GM18951 (cell line): ENCODE data around the gene BMPR1B.
"Not testable (repeated sequence)": the region's sequence is repeated elsewhere in the genome, so short reads cannot be mapped to it uniquely, and the experiment has no call there.

Experiments
- POLR2A ChIP-seq: IDR thresholded peaks from 4 replicates; pipeline ENCODE4 v1.6.1; 2011; ENCODE audit warnings: mild to moderate bottlenecking; ENCODE audit not compliant: insufficient read length, insufficient read depth; ENCODE audit errors: extremely low read depth
- in situ Hi-C: fragments of 300-500 bp; cut with MboI; formaldehyde crosslinking; loops from one replicate; pipeline ENCODE4 v1.12.0; 2022; ENCODE audit warnings: low sequenced_read_pairs, mixed read lengths, inconsistent platforms; ENCODE audit not compliant: unreplicated experiment

Gene BMPR1B

DNA sequence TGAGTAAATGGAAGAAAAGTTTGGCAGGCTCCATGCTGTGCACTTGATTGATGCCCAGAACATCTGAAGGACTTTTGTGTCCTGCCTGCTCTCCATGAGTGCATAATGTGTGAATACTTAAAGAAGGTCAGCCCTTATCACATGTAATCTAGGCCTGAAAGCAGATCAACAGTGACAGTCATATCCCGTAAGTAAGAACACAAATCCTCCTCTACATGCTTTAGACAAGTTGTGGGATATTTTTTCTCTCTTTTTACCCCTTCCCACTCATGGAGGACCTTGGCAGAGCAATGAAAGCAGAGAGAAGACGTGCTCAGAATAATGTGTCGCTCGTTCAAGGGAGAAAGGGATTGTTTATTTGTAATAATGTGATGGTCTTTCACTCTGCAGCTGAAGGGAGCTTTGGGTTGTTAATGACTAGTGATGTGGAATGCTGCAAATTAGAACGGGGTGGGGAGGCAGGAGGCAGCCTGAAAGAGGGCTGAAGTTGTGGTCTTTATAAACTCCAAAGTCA, 286.6 kb downstream of the BMPR1B start:
- TF ChIP-seq POLR2A, result no peak
- in situ Hi-C loops, result no loop called here

DNA sequence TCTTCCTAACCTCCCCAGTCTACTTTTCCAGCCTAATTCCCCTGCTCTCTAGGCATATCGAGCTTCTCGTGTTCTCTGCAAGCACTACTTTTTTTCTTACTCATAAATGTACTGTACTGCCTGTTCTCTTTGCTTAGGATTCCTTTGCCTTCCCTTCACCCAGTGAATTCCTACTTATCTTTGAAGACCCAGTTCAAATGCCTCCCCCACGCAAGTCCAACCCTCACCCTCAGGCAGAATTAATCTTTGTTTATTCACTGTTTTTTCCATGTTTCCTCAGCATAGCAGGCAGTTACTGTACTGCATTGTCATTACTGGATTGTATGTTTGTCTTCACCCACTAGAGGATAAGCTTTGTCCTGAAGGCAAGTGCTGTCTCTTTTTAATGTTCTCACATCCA, 287.7 kb downstream of the BMPR1B start:
- in situ Hi-C loops, result no loop called here
- no peak for TF ChIP-seq POLR2A

DNA sequence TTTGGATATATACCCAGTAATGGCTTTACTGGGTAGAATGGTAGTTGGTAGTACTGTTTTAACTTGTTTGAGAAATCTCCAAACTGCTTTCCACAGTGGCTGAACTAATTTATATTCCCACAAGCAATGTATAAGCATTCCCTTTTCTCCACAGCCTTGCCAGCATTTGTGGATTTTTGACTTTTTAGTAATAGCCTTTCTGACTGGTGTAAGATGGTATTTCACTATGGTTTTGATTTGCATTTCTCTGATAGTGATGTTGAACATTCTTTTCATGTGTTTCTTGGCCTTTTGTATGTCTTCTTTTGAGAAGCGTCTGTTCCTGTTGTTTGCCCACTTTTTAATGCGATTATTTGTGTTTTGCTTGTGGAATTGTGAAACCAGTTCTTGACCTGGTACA, 290.5 kb downstream of the BMPR1B start:
- no peak for TF ChIP-seq POLR2A
- in situ Hi-C loops, result no loop called here

DNA sequence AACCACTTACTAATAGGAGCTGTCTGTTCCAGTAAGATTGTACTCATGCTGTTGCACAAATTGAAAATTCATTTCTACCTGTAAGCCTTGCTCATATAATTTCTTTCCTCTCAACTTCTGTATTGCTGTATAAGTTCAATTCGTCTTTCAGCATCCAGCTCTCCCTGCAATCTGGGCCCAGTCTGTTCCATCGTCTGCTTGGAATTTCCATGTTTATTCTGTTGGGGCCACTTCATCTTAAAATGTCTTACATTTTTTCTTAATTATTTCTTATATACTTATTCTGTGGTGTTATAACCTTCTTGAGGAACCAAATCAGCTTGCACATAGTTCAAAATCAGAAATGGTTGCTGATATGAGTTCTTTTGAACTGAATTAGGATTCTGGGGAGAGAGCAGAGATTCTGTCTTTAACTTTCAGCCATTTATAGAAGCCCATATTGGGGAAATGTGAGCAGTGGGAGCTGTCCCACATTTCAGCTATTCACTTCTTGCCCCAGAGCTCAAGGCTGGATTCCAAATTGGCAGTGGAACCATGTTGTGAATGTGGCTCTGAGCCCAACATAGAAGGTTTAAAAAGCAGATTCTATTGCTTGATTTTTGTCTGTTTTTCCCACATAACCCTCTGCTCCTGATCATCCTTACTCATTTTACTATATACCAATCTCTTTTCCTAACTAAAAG, 291.9 kb downstream of the BMPR1B start:
- TF ChIP-seq POLR2A, result no peak
- in situ Hi-C loops, result no loop called here

DNA sequence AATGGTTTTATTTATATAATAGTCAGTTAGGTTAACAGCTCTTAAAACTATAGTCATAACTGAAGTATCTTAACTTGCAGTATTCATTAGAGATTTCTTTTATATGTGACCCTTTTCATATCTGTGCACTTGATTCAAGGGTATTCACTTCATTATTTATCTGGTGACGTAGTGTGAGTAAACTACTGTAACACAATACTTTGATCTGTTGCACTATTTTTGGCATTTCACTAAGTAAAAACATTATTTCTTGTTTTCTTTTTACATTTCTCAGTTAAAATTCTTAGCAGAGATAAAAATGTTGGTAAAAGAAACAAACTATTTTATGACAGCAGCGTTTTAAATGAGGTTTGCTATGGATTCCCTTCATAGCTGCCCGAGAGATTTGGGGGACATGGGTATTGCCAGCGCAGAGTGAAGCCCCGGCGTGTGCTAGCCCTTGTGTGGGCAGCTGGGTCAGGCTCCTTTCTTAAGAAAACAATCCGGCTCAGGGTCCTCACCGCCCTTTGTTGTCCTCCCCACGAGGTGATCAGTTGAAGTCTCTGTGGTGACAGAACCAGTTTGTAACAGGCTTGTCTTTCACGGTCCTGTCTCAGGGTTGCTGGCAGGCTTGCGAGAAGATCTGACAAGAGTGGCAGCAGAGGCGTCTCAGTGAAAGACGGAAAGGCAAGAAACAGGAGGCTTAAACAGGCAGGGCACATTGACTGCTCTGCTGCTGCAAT, 293.4 kb downstream of the BMPR1B start:
- in situ Hi-C loops, result no loop called here
- TF ChIP-seq POLR2A, result no peak

DNA sequence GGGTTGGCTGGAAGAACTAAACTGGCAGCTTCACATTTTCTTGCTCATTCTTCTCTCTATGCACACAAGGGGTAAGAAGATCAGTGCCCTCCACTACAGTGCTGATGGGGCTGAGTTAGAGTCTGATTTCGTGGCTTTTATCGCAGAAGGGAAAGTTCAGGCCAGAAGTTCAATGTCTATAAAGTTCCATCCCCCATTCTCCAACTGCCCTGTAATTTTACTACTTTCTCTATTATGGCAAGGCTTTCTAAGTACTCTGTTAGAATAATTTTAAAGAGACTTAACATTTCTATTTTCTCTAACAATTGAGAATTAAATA, 293.9 kb downstream of the BMPR1B start:
- in situ Hi-C loops, result no loop called here

DNA sequence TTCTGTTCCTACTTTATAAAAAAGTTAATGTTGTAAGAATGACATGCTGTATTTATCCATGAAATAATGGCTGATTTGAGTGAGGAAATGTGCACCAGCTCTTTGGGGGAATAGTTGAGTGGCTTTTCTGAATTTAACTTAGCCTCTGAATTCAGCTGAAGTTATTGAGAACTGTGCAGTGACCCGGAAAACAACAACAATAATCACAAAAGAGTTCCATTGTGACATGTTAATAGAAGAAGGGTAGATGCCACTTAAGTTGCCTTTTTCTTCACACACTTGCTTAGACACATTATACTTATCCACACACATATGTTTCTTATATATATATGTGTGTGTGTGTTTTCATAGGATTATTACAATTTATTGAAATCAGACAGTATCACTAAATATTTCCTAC, 301.2 kb downstream of the BMPR1B start:
- in situ Hi-C loops, result no loop called here
- no peak for TF ChIP-seq POLR2A

More for the DNA sequence above, 293.9 kb downstream of the BMPR1B start:
- no peak for TF ChIP-seq POLR2A

DNA sequence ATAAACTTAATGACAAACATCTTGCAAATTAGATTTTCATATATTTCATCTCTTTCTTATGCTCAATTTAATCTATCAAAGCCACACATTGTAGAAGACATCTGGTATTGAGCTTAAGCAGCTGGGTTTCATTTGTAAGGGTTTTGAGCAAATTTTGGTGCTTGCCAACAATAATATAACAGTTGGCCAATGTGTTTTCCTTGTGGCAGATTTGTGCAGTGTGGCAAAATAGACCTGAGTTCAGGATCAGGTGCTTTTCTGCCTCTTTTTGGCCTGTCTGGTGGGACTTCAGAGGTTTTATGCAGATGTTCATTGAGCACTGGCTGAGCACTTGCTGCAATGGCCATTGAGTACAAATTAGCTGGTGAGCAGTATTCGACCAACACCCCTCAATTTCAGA, 301.9 kb downstream of the BMPR1B start:
- no peak for TF ChIP-seq POLR2A
- in situ Hi-C loops, result no loop called here

DNA sequence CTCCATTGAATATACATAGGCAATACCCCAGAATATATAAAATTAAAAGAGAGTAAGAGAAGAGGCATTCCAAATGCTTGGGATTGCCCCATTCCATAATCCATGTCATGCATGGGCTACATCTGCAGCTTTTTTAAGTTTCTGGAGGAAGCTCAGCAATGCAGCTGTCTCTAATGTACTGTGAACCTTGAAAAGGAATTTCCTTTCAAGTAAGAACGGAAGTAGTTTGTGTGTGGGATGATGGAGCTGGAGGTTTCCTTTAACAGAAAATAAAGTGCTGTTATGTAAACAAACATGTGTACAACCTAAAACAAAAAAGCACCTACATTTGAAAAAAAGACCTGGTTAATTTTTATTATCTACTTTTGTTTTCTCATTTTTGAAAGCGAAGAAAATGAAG, 303.5 kb downstream of the BMPR1B start:
- TF ChIP-seq POLR2A, result no peak
- in situ Hi-C loops, result no loop called here

DNA sequence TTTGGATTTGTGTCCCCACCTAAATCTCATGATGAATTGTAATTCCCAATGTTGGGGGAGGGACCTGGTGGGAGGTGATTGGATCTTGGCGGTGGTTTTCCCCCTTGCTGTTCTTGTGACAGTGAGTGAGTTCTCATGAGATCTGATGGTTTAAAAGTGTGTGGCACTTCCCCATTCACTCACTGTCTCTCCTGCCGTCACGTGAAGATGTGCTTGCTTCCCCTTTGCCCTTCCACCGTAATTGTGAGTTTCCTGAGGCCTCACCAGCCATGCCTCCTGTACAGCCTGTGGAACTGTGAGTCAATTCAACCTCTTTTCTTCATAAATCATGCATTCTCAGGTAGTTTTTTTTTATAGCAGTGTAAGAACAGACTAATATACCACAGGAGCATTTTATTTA, 304.0 kb downstream of the BMPR1B start:
- in situ Hi-C loops, result not testable (repeated sequence)

DNA sequence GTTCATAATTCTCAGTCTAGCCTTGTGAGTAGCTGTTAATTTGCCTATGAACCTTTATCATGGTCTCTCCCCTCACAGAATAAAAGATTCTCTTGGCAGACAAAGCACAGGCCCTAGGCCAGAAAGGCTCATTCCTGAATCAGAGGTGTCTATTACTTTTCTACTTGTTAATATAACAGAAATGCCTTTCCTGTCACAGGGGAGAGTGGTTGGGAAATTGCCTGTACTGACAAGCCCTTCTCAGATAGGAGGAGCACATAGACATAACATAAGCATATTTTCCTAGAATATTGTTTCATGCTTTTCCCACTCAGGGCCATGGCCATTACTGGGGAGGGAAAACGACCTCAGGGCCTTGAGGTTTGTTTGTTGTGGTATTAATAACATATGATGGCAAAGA, 308.3 kb downstream of the BMPR1B start:
- in situ Hi-C loops, result no loop called here
- no peak for TF ChIP-seq POLR2A

DNA sequence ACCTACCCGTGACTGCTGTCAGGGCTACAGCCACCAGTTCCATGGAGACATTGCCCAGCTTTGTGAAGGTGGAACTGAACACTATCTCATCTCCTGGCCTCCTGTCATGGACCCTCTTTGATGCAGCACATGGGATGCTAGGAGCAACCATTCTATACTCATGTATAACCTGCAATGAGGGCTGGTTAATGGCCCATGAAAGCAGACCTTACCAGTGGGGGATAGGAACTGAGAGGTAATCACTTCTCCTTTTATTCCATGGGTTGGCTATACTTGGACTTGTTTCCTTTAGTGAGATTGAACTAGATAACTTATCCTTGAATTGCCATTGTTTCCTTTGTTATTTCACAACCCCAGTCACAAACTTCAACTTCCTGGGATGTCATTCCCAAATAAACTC, 310.6 kb downstream of the BMPR1B start:
- TF ChIP-seq POLR2A, result no peak
- in situ Hi-C loops, result no loop called here

DNA sequence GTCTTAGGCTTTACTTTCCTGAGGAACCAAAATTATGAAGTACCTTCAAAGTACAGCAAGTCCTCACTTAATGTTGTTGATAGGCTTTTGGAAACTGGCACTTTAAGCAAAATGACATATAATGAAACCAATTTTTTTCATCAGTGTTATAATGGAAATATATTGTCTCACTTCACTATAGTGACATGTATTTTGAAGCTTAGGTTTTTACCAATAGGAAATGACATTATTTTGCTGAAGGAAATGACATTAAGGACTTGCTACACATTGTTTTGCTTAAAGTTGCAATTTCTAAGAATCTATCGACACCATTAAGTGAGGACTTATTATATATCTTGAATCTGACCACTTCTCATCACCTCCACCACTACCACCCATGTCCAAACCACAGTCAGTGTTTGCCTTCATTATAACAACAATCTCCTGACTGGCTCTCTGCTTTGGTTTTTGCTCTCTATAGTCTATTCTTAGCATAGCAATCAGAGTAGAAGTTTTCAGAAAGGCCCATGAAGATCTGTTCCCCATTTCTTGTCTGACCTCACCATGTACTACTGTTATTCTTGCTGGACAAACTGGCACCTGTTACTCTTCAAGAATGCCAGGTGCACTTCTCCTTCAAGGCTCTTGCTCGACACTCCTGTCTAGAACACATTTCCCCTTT, 311.2 kb downstream of the BMPR1B start:
- in situ Hi-C loops, result no loop called here
- no peak for TF ChIP-seq POLR2A

DNA sequence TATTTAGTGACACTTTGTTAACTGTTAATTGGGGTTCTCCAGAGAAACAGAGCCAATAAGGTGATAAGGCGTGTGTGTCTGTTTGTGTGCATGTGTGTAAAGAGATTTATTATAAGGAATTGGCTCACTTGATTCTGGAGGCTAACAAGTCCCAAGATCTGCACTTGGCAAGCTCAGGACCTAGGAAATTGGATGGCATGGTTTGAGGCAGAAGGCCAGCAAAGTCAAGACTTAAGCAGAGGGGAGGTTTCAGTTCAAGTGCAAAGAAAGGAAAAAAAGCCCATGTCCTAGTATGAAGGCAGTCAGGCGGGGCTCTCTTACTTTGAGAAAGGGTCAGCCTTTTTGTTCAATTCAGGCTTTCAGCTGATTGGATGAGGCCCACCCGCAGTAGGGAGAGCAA, 314.1 kb downstream of the BMPR1B start:
- in situ Hi-C loops, result no loop called here
- TF ChIP-seq POLR2A, result no peak

DNA sequence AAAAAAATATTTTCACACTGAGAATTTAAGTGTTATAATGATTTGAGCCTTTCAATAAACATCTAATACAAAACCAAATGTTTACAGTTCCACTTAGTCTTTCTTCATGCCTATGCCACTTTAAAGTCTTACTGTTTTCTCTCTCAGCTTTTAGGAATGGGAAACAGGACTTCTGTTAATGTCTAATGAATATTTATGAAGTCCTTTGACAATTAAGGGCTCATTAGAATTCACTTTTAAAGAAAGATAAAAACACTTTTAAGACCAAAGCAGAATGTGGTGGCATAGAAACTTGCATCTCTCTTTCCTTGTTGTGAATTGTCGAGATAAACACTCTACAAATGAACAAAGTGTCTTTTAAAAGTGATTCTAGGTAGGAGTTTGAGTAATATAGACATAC, 315.9 kb downstream of the BMPR1B start:
- in situ Hi-C loops, result no loop called here
- TF ChIP-seq POLR2A, result no peak
